Subcutaneous abdominal adipose tissue (tissue), 5 donors: ENCODE data around the gene OPHN1.

Source experiments
- H3K27ac ChIP-seq: one replicate; pipeline ENCODE4 v1.7.0; 2013; ENCODE audit warnings: low read depth, mild to moderate bottlenecking, inconsistent platforms, low read length, moderate library complexity
- H3K27me3 ChIP-seq, 5 donors: one replicate each; pipeline ENCODE4 v1.7.0; 2013; ENCODE audit warnings: low read length in 5 of 5, inconsistent platforms in 1 of 5; ENCODE audit not compliant: control insufficient read depth in 5 of 5, insufficient read depth in 4 of 5
- H3K36me3 ChIP-seq, 5 donors: one replicate each; pipeline ENCODE4 v1.7.0; 2013; ENCODE audit warnings: low read length in 5 of 5; ENCODE audit not compliant: control insufficient read depth in 5 of 5, insufficient read depth in 5 of 5
- H3K4me1 ChIP-seq, 5 donors: one replicate each; pipeline ENCODE4 v1.7.0; 2013; ENCODE audit warnings: low read length in 5 of 5, mild to moderate bottlenecking in 3 of 5, moderate library complexity in 1 of 5; ENCODE audit not compliant: control insufficient read depth in 5 of 5, insufficient read depth in 5 of 5
- H3K4me3 ChIP-seq, 5 donors: one replicate each; pipeline ENCODE4 v1.7.0; 2013; ENCODE audit warnings: low read length in 5 of 5, low read depth in 1 of 5
- H3K9ac ChIP-seq, 5 donors: one replicate each; pipeline ENCODE4 v1.7.0; 2013; ENCODE audit warnings: low read length in 5 of 5, mild to moderate bottlenecking in 4 of 5, moderate library complexity in 3 of 5
- H3K9me3 ChIP-seq, 5 donors: one replicate each; pipeline ENCODE4 v1.7.0; 2013; ENCODE audit warnings: low read length in 5 of 5; ENCODE audit not compliant: control insufficient read depth in 5 of 5
- donor health status: healthy.
- donor health status: healthy.
- donor health status: healthy.
- donor health status: healthy.
- donor health status: healthy.

The OPHN1 gene

DNA sequence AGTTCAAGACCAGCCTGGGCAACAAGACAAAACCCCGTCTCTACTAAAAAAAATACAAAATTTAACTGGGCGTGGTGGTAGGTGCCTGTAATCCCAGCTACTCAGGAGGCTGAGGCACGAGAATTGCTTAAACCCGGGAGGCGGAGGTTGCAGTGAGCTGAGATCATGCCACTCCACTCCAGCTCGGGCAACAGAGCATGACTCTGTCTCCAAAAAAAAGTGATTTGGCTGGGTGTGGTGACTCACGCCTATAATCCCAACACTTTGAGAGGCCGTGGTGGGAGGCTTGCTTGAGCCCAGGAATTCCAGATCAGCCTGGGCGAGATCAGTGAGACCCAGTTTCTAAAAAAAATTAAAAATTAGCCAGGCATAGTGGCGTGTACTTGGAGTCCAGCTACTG, 4.1 kb downstream of the OPHN1 start:
- H3K9ac ChIP-seq = no peak overlapping the region
- peaks cover 0 to 23% (median 13%) of the 10 kb centered on the region in 5 donors for H3K4me1 ChIP-seq
- peaks cover 0 to 10% (median 3%) of the 10 kb centered on the region in 5 donors for H3K27me3 ChIP-seq
- no peak overlapping the region for H3K4me3 ChIP-seq
- H3K36me3 ChIP-seq = no peaks in the 10 kb centered on the region
- H3K9me3 ChIP-seq = no peaks in the 10 kb centered on the region
- no peak overlapping the region for H3K27ac ChIP-seq

DNA sequence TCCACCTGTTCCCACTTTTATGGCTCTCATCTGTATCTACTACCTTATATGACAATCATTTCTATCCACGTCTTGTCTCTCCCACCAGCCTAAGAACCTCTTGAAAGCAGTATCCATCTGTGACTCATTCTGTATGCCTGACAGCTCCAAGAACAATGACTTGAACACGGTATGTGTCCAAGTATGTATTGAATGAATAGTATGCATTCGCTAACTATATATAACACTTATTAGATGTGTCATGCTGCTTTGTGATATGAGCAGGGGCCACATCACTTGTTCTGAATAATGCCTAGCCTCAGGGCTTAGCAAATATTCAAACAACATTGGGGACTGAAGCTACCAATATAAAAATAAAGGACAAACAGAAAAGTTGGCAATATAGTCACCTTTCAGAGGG, 4.9 kb downstream of the OPHN1 start:
- Histone ChIP-seq H3K27ac (no peak overlapping the region), H3K27me3 (peaks cover 0 to 10% (median 3%) of the 10 kb centered on the region in 5 donors), H3K36me3 (no peaks in the 10 kb centered on the region), H3K4me1 (peaks cover 0 to 20% (median 9%) of the 10 kb centered on the region in 5 donors), H3K4me3 (no peak overlapping the region), H3K9me3 (no peaks in the 10 kb centered on the region), H3K9ac (no peak overlapping the region)

GRCh38 chrX:68424719-68425118, 8.6 kb downstream of the OPHN1 start:
- H3K9me3 ChIP-seq = no peaks in the 10 kb centered on the region
- no peaks in the 10 kb centered on the region for H3K27me3 ChIP-seq
- H3K27ac ChIP-seq = no peak overlapping the region
- no peaks in the 10 kb centered on the region for H3K36me3 ChIP-seq
- H3K4me1 ChIP-seq = peaks cover 0 to 14% (median 11%) of the 10 kb centered on the region in 5 donors
- H3K9ac ChIP-seq = no peak overlapping the region
- H3K4me3 ChIP-seq = no peak overlapping the region

DNA sequence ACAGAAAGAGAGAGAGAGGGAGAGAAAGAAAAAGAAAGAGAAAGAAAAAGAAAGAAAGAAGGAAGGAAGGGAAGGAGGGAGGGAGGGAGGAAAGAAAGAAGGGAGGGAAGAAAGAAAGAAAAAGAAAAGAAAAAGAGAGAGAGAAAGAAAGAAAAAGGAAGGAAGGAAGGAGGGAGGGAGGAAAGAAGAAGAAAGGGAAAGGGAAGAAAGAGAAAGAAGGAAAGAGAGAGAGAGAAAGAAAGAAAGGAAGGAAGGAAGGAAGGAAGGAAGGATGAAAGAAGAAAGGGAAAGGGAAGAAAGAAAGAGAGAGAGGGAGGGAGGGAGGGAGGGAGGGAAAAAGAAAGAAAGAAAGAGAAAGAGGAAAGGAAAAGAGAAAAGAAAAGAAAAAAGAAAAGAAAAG, 10.8 kb downstream of the OPHN1 start:
- Histone ChIP-seq H3K36me3 (no peaks in the 10 kb centered on the region), H3K9ac (no peak overlapping the region), H3K9me3 (no peaks in the 10 kb centered on the region), H3K27me3 (peaks cover 0 to 3% (median 0%) of the 10 kb centered on the region in 5 donors), H3K27ac (no peak overlapping the region), H3K4me3 (no peak overlapping the region), H3K4me1 (peaks cover 0 to 17% (median 13%) of the 10 kb centered on the region in 5 donors)

DNA sequence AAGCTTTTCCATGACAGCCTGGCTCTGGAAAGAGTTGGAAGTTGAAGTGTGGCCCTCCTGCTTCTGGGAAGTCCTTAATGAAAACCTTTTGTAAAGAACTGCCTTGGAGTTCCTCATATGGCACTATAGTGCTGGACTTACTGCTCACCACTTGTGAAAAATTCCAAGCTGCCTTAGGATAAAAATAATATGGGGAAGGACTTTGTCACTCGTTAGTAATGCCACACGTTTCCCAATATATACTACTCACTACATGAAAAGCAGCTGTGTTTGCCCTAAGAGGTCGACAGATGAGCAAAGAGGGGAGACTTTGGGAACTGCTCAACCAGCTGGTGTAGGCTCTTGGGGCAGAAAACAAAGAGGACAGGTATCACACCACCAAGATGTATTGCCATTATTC, 11.7 kb downstream of the OPHN1 start:
- Histone ChIP-seq H3K9me3 (no peaks in the 10 kb centered on the region), H3K4me1 (peaks cover 0 to 17% (median 13%) of the 10 kb centered on the region in 5 donors), H3K36me3 (no peaks in the 10 kb centered on the region), H3K27me3 (peaks cover 0 to 3% (median 0%) of the 10 kb centered on the region in 5 donors), H3K27ac (no peak overlapping the region), H3K9ac (no peak overlapping the region), H3K4me3 (no peak overlapping the region)

- peaks cover 0 to 3% (median 0%) of the 10 kb centered on the region in 5 donors for H3K27me3 ChIP-seq
- H3K4me1 ChIP-seq = peaks cover 0 to 23% (median 19%) of the 10 kb centered on the region in 5 donors
- no peak overlapping the region for H3K27ac ChIP-seq
- no peak overlapping the region for H3K4me3 ChIP-seq
- no peaks in the 10 kb centered on the region for H3K9me3 ChIP-seq
- no peak overlapping the region for H3K9ac ChIP-seq
- H3K36me3 ChIP-seq = no peaks in the 10 kb centered on the region
These were observed 12.7 kb downstream of the OPHN1 start for GRCh38 chrX:68420559-68420958.

DNA sequence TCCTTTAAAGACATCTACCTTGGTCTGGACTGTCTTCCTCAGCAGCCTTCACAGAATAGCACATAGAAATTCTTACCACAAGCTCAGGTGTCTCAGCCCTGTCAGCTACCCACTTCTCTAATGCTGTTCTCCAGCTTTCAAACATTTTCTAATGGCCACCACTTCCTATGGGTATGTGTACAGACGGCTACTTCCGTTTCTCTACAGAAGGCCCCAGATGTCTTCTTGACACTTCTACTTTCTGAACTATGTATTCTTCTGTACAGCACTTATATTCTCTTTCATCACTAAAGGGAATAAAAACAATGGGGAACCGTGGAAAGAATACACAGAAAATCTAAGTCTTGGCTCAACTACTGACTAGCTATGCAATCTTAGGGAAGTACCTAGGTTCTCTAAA, 13.3 kb downstream of the OPHN1 start:
- Histone ChIP-seq H3K27ac (no peak overlapping the region), H3K27me3 (peaks cover 0 to 3% (median 0%) of the 10 kb centered on the region in 5 donors), H3K36me3 (no peaks in the 10 kb centered on the region), H3K4me1 (peaks cover 0 to 23% (median 20%) of the 10 kb centered on the region in 5 donors), H3K4me3 (no peak overlapping the region), H3K9me3 (no peaks in the 10 kb centered on the region), H3K9ac (no peak overlapping the region)

DNA sequence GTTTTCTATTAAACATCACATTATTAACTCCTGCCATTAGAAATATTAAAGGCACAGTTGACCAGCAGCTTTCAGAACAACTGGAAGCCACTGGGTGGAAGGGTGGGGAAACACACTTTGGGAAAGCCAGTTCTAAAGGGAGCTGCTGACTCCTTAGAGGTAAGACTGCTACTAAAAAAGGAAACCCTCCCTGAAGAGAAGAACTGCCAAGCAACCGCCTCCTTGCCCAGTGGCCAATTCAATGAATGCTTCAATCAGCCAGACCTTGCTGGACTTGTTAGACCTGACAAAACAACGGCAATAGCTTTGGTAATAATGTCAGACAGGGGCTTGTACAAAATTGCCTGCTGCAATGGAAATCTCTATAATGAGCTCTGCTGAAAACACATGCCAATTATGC, 15.6 kb downstream of the OPHN1 start:
- H3K27ac ChIP-seq = no peak overlapping the region
- H3K27me3 ChIP-seq = peaks cover 0 to 5% (median 0%) of the 10 kb centered on the region in 5 donors

GRCh38 chrX:68416592-68416991, 16.7 kb downstream of the OPHN1 start:
- no peaks in the 10 kb centered on the region for H3K36me3 ChIP-seq
- H3K4me1 ChIP-seq = peaks cover 0 to 27% (median 20%) of the 10 kb centered on the region in 5 donors
- no peak overlapping the region for H3K4me3 ChIP-seq
- no peak overlapping the region for H3K9ac ChIP-seq
- no peaks in the 10 kb centered on the region for H3K9me3 ChIP-seq
- H3K27ac ChIP-seq = no peak overlapping the region
- peaks cover 0 to 5% (median 0%) of the 10 kb centered on the region in 5 donors for H3K27me3 ChIP-seq

More for the DNA sequence above, 15.6 kb downstream of the OPHN1 start:
- no peak overlapping the region for H3K9ac ChIP-seq
- H3K4me3 ChIP-seq = no peak overlapping the region
- H3K9me3 ChIP-seq = no peaks in the 10 kb centered on the region
- H3K36me3 ChIP-seq = no peaks in the 10 kb centered on the region
- H3K4me1 ChIP-seq = peaks cover 0 to 27% (median 20%) of the 10 kb centered on the region in 5 donors

DNA sequence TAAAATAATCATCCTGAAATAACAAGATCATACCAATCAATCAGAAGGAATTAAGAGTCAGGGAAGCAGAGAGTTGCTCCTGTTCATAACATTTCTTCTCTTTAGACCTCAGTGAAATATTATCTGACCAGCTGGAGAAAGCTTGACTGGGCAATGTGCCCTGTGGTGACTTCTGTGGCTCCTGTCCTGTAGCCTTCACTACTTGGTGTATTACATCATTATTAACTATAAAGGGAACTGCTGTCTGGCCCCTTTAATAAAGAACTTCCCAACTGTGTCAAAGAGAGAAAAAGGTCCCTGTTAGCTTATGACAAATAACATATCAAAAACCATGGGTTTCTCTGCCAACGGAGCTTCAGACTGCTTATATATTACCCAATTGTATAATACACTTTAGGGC, 18.0 kb downstream of the OPHN1 start:
- Histone ChIP-seq H3K36me3 (no peaks in the 10 kb centered on the region), H3K9ac (no peak overlapping the region), H3K4me1 (peaks cover 0 to 19% (median 10%) of the 10 kb centered on the region in 5 donors), H3K27me3 (peaks cover 0 to 10% (median 0%) of the 10 kb centered on the region in 5 donors), H3K9me3 (no peaks in the 10 kb centered on the region), H3K27ac (no peak overlapping the region), H3K4me3 (no peak overlapping the region)
